HG03575 (cell line): ENCODE data around the gene BRCA1.
"Not testable (repeated sequence)": the region's sequence is repeated elsewhere in the genome, so short reads cannot be mapped to it uniquely, and the experiment has no call there.

Experiments
- ATAC-seq: cut with Tn5 transposase; IDR thresholded peaks from one replicate; pipeline ENCODE4 v1.9.1; 2021; ENCODE audit not compliant: unreplicated experiment, insufficient number of reproducible peaks, low FRiP score; ENCODE audit errors: extremely low read depth

Gene BRCA1

DNA sequence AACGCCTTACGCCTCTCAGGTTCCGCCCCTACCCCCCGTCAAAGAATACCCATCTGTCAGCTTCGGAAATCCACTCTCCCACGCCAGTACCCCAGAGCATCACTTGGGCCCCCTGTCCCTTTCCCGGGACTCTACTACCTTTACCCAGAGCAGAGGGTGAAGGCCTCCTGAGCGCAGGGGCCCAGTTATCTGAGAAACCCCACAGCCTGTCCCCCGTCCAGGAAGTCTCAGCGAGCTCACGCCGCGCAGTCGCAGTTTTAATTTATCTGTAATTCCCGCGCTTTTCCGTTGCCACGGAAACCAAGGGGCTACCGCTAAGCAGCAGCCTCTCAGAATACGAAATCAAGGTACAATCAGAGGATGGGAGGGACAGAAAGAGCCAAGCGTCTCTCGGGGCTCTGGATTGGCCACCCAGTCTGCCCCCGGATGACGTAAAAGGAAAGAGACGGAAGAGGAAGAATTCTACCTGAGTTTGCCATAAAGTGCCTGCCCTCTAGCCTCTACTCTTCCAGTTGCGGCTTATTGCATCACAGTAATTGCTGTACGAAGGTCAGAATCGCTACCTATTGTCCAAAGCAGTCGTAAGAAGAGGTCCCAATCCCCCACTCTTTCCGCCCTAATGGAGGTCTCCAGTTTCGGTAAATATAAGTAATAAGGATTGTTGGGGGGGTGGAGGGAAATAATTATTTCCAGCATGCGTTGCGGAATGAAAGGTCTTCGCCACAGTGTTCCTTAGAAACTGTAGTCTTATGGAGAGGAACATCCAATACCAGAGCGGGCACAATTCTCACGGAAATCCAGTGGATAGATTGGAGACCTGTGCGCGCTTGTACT, at the start of gene BRCA1:
BRCA1 (minus strand) TSS at position 232 of the 834 bp plus-strand sequence. CDS start 1,268 bp downstream, outside the sequence.
- ATAC-seq = peak; percentile 69

DNA sequence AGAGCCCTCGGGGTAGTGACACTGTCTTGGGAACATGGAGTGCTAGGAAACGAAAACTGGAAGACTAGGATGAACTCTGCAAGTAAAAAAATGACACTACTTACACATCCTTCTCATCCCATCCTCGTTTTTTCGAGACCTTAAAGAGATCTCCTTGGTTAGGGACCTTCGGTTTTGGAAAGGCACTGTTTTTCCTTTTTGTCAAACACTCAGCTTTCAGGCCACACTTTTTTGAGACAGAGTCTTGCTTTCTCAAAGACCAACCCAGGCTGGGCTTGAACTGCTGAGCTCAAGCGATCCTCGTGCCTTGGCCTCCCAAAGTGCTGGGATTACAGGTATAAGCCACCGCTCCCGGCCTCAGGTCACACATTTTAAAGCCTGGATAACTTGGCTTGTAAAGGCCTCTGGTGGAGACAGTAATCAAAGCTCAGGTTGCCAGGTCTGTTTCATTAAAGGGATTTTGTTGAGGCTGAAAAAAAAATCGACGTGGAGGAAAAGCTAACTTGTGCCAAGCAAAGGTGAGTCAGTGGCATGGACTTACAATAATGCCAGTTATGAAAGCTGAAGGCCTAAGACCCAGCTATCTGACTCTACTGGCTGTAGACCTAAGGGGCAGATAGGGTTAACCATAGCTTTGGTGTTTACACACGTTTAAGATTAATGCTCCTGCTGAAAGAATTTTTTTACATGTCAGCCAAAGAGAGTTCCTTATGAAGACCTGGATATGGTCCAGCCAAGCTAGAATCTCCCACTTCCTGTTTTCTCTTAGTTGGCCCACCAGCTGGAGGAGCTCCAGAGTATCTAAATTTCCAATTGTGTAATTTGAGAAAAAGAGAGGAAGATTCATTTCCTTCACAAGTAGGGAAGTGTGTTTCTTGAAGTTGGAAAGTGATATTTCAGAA, 46.7 kb upstream of the BRCA1 start:
- ATAC-seq = no peak

DNA sequence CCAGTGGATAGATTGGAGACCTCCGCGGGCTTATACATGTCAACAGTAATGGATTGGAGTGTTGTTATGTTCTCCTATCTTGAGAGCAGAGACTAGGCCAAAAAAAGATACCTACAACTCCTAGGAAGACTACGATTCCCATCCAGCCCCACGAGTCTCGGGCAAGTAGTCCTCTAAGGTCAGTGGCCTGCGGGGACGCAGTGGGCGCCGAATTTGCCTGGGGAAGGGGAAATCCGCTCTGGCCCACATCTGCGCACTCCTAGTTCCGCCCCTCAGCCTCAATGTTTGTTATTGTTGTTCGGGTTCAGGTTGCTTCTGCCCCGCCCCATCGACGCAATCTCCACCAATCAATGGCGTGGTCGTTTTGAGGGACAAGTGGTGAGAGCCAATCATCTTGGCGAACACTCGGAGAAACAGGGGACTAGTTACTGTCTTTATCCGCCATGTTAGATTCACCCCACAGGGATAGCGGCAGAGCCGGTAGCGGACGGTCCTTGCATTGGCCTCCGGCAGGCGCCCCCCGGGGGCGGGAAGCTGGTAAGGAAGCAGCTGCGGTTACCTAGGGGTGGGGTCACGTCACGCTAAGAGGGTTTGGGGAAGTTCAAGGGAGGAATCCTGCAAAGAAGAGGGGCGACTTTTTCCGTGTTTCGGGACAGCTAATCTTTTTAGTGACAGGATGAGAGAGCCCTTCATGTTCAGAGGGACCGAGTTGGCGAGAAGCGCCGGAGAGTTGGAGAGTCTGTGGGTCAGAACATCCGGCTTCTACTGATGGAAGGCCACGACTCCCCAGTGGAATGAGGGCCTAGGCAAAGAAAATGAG, 45.8 kb upstream of the BRCA1 start, which contains the start of gene NBR1:
NBR1 (plus strand) TSS at position 449 of the 820 bp plus-strand sequence. CDS start 4,586 bp downstream, outside the sequence.
- peak; percentile 43 for ATAC-seq

DNA sequence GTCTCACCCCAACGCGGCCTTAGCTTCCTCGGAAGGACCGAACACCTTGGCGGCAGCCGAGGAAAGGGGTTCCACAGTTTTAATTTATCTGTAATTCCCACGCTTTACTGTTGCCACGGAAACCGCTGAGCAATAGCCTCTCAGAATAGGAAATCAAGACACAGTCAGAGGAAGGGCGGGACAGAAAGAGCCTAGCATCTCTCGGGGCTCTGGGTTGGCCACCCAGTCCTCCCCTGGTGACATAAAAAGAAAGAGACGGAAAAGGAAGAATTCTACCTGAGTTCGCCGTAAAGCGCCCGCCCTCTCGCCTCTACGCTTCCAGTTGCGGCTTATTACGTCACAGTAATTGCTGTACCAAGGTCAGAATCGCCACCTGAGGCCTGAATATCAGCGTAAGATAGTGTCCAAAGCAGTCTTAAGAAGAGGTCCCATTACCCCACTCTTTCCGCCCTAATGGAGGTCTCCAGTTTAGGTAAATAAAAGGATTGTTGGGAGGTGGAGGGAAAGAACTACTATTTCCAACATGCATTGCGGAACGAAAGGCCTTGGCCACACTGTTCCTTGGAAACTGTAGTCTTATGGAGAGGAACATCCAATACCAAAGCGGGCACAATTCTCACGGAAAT, 45.1 kb upstream of the BRCA1 start:
- peak; percentile 47 for ATAC-seq

DNA sequence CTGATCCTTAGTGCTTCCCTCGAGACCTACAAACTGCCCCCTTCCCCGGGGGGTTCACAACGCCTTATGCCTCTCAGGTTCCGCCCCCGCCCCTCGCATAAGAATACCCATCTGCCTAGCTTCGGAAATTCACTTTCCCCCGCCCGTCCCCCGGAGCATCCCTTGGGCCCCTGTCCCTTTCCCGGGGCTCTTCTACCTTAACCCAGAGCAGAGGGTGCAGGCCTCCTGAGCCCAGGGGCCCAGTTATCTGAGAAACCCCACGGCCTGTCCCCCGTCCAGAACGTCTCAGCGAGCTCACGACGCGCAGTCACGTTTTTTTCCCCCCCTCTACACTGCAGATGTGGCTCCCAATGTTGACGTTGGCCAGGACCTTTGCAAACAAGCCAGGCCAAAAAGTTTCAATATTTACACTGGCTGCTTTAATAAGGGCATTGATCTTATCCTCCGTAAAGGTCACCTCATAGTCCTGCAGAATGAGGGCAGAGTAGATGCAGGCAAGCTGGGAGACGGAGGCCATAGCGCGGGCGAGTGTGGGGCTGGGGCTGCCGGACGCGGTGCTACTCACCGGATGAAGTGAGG, 44.5 kb upstream of the BRCA1 start:
- no peak for ATAC-seq

DNA sequence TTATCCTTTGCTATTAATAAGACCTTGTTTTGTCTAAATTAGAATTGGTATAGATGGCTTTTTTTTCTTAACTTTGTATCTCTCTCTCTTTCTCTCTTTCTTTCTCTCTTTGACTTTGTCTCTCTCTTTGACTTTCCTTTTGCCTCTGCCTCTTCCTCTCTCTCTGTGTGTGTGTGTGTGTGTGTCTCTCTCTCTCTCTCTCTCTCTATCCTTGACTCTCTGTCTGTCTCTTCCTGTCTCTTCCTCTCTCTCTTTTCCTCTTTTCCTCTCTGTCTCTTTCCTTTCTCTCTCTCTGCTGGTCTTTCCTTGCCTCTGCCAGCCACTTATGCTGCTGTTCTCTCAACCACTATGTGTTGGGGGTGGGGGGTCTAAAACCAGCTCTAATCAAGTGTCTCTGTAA, 40.8 kb upstream of the BRCA1 start:
- not testable (repeated sequence) for ATAC-seq

DNA sequence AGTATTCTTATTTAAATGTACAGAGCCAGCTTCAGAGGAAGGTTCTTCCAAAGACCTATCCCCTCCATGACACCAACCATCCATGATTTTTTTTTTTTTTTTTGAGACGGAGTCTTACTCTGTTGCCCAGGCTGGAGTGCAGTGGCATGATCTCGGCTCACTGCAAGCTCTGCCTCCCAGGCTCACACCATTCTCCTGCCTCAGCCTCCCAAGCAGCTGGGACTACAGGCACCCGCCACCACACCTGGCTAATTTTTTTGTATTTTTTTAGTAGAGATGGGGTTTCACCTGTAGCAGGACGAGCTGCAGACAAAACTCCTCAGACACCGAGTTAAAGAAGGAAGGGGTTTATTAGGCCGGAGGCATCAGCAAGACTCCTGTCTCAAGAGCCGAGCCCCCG, 34.8 kb upstream of the BRCA1 start:
- not testable (repeated sequence) for ATAC-seq

DNA sequence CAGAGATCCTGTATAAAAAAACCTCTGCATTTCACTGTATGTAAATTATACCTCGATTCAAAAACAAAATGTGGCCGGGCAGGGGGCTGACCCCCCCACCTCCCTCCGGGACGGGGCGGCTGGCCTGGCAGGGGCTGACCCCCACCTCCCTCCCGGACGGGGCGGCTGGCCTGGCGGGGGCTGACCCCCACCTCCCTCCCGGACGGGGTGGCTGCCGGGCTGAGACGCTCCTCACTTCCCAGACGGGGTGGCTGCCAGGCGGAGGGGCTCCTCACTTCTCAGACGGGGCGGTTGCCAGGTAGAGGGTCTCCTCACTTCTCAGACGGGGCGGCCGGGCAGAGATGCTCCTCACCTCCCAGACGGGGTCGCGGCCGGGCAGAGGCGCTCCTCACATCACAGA, 34.1 kb upstream of the BRCA1 start:
- not testable (repeated sequence) for ATAC-seq

DNA sequence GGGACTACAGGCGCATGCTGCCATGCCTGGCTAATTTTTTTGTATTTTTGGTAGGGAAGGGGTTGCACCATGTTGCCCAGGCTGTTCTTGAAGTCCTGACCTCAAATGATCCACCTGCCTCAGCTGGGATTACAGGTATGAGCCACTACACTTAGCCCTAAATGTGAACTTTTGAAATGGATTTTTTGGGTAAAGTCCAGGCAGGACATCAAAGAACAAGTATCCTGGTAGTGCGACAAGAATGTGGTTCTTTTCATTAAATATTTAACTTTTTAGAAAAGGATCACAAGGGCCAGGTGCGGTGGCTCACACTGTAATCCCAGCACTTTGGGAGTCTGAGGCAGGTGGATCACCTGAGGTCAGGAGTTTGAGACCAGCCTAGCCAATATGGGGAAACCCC, 30.5 kb upstream of the BRCA1 start:
- ATAC-seq = no peak

DNA sequence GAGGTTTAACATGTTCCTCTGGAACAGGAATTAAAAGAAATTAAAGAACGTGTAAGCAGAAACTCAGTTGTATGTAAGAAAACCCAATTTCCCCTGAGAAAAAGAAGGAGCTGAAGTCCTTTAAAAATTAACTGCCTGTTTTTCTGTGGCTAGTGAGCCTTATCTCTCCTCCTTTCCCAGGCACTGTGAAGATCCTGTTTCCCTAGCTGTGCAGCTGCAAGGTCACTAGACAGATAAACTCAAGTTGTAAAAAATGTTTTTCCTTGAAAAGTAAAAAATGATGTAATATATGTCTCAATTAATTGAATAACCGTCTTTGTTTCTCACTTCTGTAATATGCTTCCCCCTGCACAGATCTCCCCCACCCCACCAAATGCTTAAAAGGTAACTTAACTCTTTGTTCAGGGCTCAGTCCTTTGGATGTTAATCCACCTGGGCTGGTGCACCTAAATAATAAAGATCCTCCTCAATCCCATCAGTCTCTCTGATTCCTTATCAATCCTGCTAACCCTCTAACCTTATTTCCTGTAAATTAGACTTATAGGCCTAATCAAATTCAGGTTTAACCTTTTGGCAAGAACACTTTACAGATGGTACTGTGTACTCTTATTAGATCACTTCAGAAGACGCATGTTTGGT, 28.2 kb upstream of the BRCA1 start:
- not testable (repeated sequence) for ATAC-seq

DNA sequence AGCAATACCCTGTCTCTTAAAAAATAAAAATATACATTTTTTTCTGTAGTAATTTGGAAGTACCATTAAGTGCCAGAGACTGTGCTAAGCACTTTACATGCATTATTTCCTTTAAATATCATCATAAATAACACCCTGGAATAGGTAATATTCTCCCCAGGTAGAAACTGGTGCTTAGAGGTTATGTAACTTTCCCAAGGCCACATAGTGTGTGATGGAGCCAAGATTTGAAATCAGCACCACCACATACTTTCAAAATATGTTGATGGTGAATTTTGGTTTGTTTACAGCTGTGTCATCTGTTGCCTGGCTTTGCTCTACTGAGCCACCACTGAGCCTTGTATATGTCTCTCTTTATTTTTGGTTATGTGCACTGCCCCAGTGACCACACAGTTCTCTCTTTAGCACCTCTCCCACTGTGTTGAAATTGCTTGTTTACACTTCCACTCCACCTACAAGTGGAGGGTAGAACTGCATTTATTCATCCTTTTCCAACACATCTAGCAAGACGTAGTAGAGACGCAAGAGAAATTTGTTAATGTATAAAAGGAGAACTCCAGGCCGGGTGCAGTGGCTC, 26.8 kb upstream of the BRCA1 start:
- ATAC-seq = no peak

DNA sequence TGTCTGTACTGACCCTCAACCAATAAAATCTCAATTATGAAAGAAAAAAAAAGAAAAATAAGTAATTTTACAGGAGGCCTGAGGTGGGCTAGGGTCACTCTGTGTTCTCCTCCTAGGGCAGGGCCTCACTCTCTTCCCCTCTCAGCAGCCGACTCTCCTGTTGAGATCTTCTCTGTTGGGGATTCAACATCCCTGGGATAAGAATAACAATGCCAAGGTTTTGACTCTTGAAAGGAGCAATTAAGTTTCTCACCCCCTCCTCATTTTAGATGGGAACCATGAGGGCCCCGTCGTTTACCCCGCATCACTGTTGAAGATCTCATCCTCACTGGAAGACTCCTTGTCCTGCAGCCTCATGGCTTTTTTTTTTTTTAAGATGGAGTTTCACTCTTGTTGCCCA, 21.5 kb upstream of the BRCA1 start:
- no peak for ATAC-seq

DNA sequence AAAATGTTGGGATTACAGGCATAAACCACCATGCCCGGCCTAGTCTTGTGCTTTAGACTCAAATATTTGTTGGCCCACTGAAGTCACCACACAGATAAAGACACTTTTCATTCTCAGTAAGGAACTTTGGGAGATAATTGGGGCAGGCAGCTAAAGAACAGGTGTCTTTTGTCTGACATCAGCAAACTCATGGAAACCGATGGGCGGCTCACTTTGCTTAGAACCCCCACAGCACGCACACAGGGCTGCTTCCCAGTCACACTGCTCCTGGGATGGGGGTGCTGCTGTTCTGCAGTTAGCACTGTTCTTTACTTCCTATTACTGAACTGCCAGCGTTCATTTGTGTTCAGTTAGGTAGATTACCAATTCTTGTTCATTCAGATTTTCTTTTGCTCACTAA, 18.0 kb upstream of the BRCA1 start:
- no peak for ATAC-seq

DNA sequence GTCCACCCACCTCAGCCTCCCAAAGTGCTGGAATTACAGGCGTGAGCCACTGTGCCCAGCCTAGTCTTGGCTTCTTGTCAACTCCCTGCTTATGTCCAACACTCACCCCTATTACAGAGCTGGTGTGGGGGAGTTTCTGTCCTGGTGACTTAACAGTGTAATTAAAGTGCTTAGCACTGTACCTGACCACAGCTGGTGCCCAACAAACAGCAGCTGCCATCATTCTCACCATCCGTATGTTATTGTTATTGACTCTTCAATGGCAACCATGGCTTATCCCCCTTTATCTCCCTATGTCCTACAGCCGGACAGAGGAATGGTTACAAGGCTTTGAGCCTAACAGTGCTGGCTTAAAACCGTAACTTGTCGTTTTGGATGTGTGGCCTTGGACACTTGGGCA, 17.0 kb upstream of the BRCA1 start:
- no peak for ATAC-seq

DNA sequence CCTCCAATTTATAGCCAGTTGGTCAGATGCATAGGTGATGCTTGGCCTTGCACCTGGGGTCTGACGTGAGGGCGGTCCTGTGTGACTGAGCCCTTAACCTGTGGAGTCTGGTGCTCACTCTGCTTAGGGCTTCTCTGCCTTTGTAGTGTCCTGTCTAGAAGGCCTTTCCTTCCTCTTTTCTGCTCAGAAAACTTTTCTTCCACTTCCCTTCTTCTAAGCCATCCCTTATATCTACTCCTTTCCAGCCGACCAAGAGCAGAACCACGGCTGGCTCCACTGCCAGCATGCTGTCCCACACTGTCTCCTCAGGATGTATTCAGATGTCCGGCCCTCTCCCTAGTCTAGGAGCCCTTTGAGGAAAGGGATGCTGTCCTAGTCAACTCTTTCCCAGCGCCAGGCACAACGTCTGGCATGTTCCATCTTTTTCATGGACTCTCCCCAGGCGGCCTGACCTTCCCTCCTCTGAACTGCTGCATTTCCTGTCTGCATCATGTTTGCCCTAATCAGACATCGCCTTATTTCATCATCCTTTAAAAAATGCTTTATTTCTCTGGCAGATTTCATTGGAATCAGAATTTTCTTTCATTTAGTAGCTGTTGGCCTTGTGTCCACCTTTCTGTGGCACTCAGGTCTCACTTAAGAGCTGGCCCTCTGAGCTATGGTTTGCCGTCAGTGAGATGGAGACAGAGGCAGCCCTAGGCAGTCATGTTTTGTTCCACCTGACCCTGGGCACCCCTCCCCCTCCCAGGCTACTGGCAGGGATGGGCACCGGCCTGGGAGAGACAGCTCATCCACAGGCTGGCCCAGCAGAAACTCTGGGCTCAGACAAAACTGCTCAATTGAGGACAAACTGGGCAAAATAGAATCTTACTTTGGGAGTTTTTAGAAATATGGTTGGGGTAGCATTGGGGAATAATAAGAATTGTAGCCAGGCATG, 15.5 kb upstream of the BRCA1 start:
- no peak for ATAC-seq

DNA sequence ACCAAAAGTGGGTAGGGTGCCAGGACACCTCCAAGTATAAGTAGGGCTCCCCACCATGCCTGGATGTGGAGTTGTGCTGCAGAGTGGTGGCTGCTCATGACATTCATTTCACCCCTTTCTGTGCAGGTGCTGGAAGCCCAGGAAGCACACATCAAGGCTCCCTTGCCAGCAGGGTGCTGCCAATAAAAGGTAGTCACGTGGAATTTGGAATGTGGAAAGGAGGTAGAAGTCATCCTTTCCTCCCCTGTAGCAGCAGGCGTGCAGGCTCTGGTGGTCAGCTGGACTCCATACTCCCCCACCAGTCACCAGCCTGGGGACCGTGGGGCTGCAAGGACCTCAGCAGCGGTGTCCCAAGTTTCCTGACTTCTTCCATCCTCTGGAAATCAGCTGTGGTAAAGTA, 13.4 kb upstream of the BRCA1 start:
- ATAC-seq = not testable (repeated sequence)
